WI38 (cell line): Measurements from ENCODE around the gene C2orf81.
"Not testable (repeated sequence)": the region's sequence is repeated elsewhere in the genome, so short reads cannot be mapped to it uniquely, and the experiment has no call there.

ENCODE experiments used
- H3K4me3 ChIP-seq: 2 replicates; pipeline ENCODE4 v1.5.1; 2011; ENCODE audit warnings: low read depth, mild to moderate bottlenecking, control low read depth, low read length
- CTCF ChIP-seq: IDR thresholded peaks from 2 replicates; pipeline ENCODE4 v1.5.1; 2012; ENCODE audit warnings: low read depth, mild to moderate bottlenecking, control low read depth, low read length

The C2orf81 gene

GRCh38 chr2:74421221-74421870, at the start of gene C2orf81, which contains the start of gene WDR54:
TSS of gene C2orf81 (minus strand) at chr2:74421619. CDS start at chr2:74421560, 59 bp downstream.
TSS of gene WDR54 (plus strand) at chr2:74421730. CDS start at chr2:74422154, 424 bp downstream.
- peak within 1 kb of the TSS; percentile 76 for H3K4me3 ChIP-seq
- TF ChIP-seq CTCF: no peak

DNA sequence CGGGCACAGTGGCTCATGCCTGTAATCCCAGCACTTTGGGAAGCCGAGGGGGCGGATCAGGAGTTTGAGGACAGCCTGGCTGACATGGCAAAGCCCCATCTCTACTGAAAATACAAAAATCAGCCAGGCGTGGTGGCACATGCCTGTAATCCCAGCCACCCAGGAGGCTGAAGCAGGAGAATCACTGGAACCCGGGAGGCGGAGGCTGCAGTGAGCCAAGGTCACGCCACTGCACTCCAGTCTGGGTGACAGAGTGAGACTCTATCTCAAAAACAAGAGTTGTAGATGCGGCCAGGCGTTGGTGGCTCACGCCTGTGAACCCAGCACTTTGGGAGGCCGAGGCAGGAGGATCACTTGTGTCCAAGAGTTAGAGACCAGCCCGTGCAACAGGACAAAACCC, 49.3 kb upstream of the C2orf81 start:
- H3K4me3 ChIP-seq: not testable (repeated sequence)

DNA sequence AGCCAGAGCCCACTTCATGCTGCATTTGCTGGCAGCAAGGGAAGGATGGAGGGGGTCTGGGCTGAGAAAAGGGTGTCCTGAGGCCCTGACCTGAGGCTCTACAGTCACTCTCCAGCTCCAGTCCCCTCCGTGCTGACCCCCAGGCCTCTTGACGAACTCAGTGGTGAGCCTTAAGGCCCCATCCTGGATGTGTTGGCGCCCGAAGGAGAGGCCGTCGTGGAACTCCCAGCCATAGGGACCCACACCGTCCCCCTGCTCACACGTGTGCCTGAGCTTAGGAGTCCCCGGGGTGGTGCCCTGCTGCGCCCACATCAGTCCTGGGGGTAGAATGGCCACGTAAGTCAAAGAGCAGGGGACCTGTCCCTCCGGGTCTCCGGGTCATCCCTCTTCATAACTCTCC, 43.0 kb upstream of the C2orf81 start:
- peak overlapping the region; percentile 88 for H3K4me3 ChIP-seq
- no peak for TF ChIP-seq CTCF

DNA sequence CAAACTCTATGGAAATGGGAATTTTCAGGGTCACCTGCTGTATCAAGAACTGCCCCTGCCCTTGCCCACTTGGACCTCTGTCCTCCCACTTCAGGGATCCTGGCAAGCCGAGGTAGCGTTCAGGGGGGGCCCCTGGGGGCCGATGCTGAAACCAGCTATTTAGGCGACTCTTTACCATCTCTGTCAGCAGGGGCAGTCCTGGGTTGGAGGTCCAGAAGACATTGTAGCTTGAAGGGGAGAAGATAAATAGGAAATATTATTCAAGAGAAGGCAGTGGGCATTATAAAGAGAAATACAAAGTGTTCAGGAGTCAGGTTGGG, 41.3 kb upstream of the C2orf81 start:
- no peak overlapping the region for H3K4me3 ChIP-seq
- no peak for TF ChIP-seq CTCF

DNA sequence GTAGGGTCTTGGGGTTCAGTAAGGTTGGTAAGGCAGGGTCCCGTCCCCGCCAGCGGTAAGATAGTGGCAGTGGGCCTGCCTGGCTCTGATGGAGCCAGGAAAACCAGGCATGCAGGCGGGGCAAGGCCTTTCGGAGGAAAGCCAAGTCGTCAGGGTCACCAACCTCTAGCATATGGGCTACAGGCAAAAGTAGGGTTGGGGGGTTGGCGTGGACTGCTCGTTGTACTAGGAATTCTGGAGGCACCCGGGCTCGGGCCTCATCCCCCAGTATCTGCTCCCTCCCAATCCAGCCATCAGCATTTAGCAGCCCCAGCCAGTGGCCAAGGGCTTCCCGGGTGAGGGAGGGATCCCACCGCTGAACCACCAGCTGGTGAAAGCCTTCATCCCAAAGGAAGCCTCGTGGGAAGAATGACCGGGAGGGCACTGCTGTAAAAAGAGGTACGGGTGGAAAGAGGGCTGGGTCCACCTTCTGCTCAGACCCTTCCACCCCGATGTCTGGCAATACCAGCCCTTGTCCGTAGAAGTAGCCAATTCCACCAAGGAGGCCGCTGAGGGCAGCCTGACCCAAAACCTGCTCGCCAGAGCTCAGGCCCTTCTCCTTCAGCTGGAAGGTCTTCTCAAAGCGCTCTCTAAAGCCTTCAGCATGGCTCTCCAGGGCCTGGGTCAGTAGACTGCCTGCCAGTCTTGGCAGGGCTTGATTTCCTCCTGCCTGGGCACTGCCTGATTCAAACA, 40.8 kb upstream of the C2orf81 start:
- no peak overlapping the region for H3K4me3 ChIP-seq
- no peak for TF ChIP-seq CTCF

- H3K4me3 ChIP-seq: no peak overlapping the region
- no peak for TF ChIP-seq CTCF
Observed at GRCh38 chr2:74461187-74462053, 40.0 kb upstream of the C2orf81 start.

DNA sequence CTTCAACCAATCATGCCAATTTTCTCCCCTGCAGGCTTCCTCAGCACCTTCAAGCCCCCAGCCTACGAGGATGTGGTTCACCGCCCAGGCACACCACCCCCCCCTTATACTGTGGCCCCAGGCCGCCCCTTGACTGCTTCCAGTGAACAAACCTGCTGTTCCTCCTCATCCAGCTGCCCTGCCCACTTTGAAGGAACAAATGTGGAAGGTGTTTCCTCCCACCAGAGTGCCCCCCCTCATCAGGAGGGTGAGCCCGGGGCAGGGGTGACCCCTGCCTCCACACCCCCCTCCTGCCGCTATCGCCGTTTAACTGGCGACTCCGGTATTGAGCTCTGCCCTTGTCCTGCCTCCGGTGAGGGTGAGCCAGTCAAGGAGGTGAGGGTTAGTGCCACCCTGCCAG, 38.8 kb upstream of the C2orf81 start:
- not testable (repeated sequence) for H3K4me3 ChIP-seq

GRCh38 chr2:74459503-74460118, 38.2 kb upstream of the C2orf81 start:
- peak overlapping the region; percentile 79 for H3K4me3 ChIP-seq
